HEK293 (cell line): ENCODE results near the gene WIPI1.
A peak's percentile ranks its signal among the peaks of the same experiment; 100 is the strongest.

Experiments
- CTCF ChIA-PET: fragments of 350-600 bp; formaldehyde crosslinking; extraction: SDS; loops from one replicate; lab custom pipeline; 2021; ENCODE audit warnings: antibody characterized with exemption; lab: Yijun Ruan, JAX
- POLR2A ChIA-PET: fragments of 300-600 bp; formaldehyde crosslinking; extraction: SDS; loops from one replicate; lab custom pipeline; 2020; ENCODE audit warnings: antibody characterized with exemption, inconsistent platforms; lab: Yijun Ruan, JAX
- H3K27ac ChIP-seq: fragments of 200-500 bp; sonication (Bioruptor generic); 2 replicates; pipeline ENCODE4 v1.5.1; 2014; ENCODE audit warnings: low read depth, low read length, control low read depth, inconsistent platforms; ENCODE audit errors: extremely low read depth
- H3K36me3 ChIP-seq, 2 experiments: fragments of 200-500 bp in 1 of 2; sonication (Bioruptor generic) in 1 of 2; 1 replicate in 1 of 2; 2 replicates in 1 of 2; pipeline ENCODE4 v1.5.1; 2014 to 2017; ENCODE audit warnings: inconsistent platforms in 2 of 2, low read length in 2 of 2; ENCODE audit not compliant: control insufficient read depth in 2 of 2, insufficient read depth in 1 of 2
- H3K4me1 ChIP-seq: fragments of 200-500 bp; sonication (Bioruptor generic); 2 replicates; pipeline ENCODE4 v1.5.1; 2014; ENCODE audit warnings: mild to moderate bottlenecking, low read length, inconsistent platforms; ENCODE audit not compliant: control insufficient read depth, insufficient read depth
- H3K4me3 ChIP-seq: 2 replicates; pipeline ENCODE4 v1.5.1; 2011; ENCODE audit warnings: low read depth, mild to moderate bottlenecking, control low read depth, low read length, moderate library complexity
- H3K9me3 ChIP-seq: fragments of 200-500 bp; sonication (Bioruptor generic); 2 replicates; pipeline ENCODE4 v1.5.1; 2014; ENCODE audit warnings: low read depth, low read length, inconsistent platforms; ENCODE audit not compliant: control insufficient read depth, insufficient read depth
- BCL11A ChIP-seq: fragments of 450-650 bp; formaldehyde crosslinking; IDR thresholded peaks from 2 replicates; pipeline ENCODE4 v1.5.1; 2016; ENCODE audit warnings: low read depth, missing biosample characterization, missing genetic modification characterization
- BCL11B ChIP-seq: fragments of 450-650 bp; formaldehyde crosslinking; IDR thresholded peaks from 2 replicates; pipeline ENCODE4 v1.5.1; 2016; ENCODE audit warnings: low read depth, missing biosample characterization, missing genetic modification characterization
- KLF7 ChIP-seq: fragments of 450-650 bp; formaldehyde crosslinking; IDR thresholded peaks from 2 replicates; pipeline ENCODE4 v1.5.1; 2016; ENCODE audit warnings: missing biosample characterization, missing genetic modification characterization, borderline replicate concordance
- PRDM1 ChIP-seq: fragments of 450-650 bp; formaldehyde crosslinking; IDR thresholded peaks from 2 replicates; pipeline ENCODE4; 2016; ENCODE audit warnings: missing biosample characterization, missing genetic modification characterization
- RBAK ChIP-seq: fragments of 450-650 bp; formaldehyde crosslinking; IDR thresholded peaks from 2 replicates; pipeline ENCODE4 v1.5.1; 2016; ENCODE audit warnings: missing biosample characterization, missing genetic modification characterization
- SCRT2 ChIP-seq: fragments of 450-650 bp; formaldehyde crosslinking; IDR thresholded peaks from 2 replicates; pipeline ENCODE4 v1.5.1; 2016; ENCODE audit warnings: missing biosample characterization, missing genetic modification characterization
- ZBTB17 ChIP-seq: fragments of 450-650 bp; formaldehyde crosslinking; IDR thresholded peaks from 2 replicates; pipeline ENCODE4 v1.5.1; 2016; ENCODE audit warnings: missing biosample characterization, missing genetic modification characterization
- ZBTB7A ChIP-seq: fragments of 450-650 bp; formaldehyde crosslinking; IDR thresholded peaks from 2 replicates; pipeline ENCODE4 v1.5.1; 2016; ENCODE audit warnings: low read depth, missing biosample characterization, missing genetic modification characterization
- ZFP37 ChIP-seq: fragments of 450-650 bp; formaldehyde crosslinking; IDR thresholded peaks from 2 replicates; pipeline ENCODE4 v1.5.1; 2016; ENCODE audit warnings: missing biosample characterization, missing genetic modification characterization
- ZNF121 ChIP-seq: fragments of 450-650 bp; formaldehyde crosslinking; IDR thresholded peaks from 2 replicates; pipeline ENCODE4 v1.5.1; 2016; ENCODE audit warnings: missing biosample characterization, missing genetic modification characterization
- ZNF155 ChIP-seq: fragments of 450-650 bp; formaldehyde crosslinking; IDR thresholded peaks from 2 replicates; pipeline ENCODE4 v1.5.1; 2016; ENCODE audit warnings: missing biosample characterization, missing genetic modification characterization
- ZNF513 ChIP-seq: fragments of 450-650 bp; IDR thresholded peaks from 2 replicates; pipeline ENCODE4 v1.5.1; 2018; ENCODE audit warnings: missing biosample characterization, missing genetic modification characterization
- ZNF518A ChIP-seq: fragments of 450-650 bp; formaldehyde crosslinking; conservative IDR thresholded peaks from 2 replicates; pipeline ENCODE4 v1.5.1; 2016; ENCODE audit warnings: low read depth, missing biosample characterization, missing genetic modification characterization
- ZNF555 ChIP-seq: fragments of 450-650 bp; formaldehyde crosslinking; conservative IDR thresholded peaks from 2 replicates; pipeline ENCODE4 v1.5.1; 2017; ENCODE audit warnings: missing biosample characterization, mild to moderate bottlenecking, missing genetic modification characterization, inconsistent platforms
- ZNF561 ChIP-seq: fragments of 450-650 bp; IDR thresholded peaks from 2 replicates; pipeline ENCODE4 v1.5.1; 2018; ENCODE audit warnings: missing biosample characterization, missing genetic modification characterization, borderline replicate concordance
- ZNF621 ChIP-seq: fragments of 450-650 bp; formaldehyde crosslinking; IDR thresholded peaks from 2 replicates; pipeline ENCODE4 v1.5.1; 2017; ENCODE audit warnings: missing biosample characterization, missing genetic modification characterization
- ZNF701 ChIP-seq: fragments of 450-650 bp; formaldehyde crosslinking; IDR thresholded peaks from 2 replicates; pipeline ENCODE4 v1.5.1; 2016; ENCODE audit warnings: missing biosample characterization, missing genetic modification characterization
- ZNF792 ChIP-seq: fragments of 450-650 bp; formaldehyde crosslinking; IDR thresholded peaks from 2 replicates; pipeline ENCODE4 v1.5.1; 2016; ENCODE audit warnings: missing biosample characterization, missing genetic modification characterization
- ZSCAN18 ChIP-seq: fragments of 450-650 bp; formaldehyde crosslinking; IDR thresholded peaks from 2 replicates; pipeline ENCODE4 v1.5.1; 2016; ENCODE audit warnings: missing biosample characterization, missing genetic modification characterization
- ZSCAN23 ChIP-seq: fragments of 450-650 bp; formaldehyde crosslinking; IDR thresholded peaks from 2 replicates; pipeline ENCODE4 v1.5.1; 2016; ENCODE audit warnings: missing biosample characterization, missing genetic modification characterization
- ZSCAN30 ChIP-seq: fragments of 450-650 bp; IDR thresholded peaks from 2 replicates; pipeline ENCODE4 v1.5.1; 2018; ENCODE audit warnings: missing biosample characterization, mild to moderate bottlenecking, missing genetic modification characterization, moderate library complexity

The WIPI1 gene

GRCh38 chr17:68460146-68460545 is 2.9 kb upstream of the WIPI1 start:
- POLR2A ChIA-PET: interaction anchor here (4.1 kb wide), 1 partner anchor 212 kb away, joined by 32 read pairs; the partner anchor contains the start of gene AMZ2
- H3K27ac ChIP-seq: no peak overlapping the region
- peaks cover 14% of the 10 kb centered on the region for H3K4me1 ChIP-seq
- no peaks in the 10 kb centered on the region for H3K36me3 ChIP-seq
- no peak overlapping the region for H3K4me3 ChIP-seq
- no peak for TF ChIP-seq ZNF513 (tag by site-specific recombination)
- no peak for TF ChIP-seq RBAK
- TF ChIP-seq ZBTB17 (tag by site-specific recombination): peak; percentile 11; the same call in 1 of the 2 replicates
- TF ChIP-seq, all 188 proteins: peak for 1
- no peaks in the 10 kb centered on the region for H3K9me3 ChIP-seq
- CTCF ChIA-PET: interaction anchor here (0.9 to 4.5 kb wide), 7 partner anchors 8 to 299 kb away, joined by 3 to 35 read pairs (median 5); no protein-coding TSS in a partner anchor

- H3K27ac ChIP-seq: no peak overlapping the region
- no peaks in the 10 kb centered on the region for H3K9me3 ChIP-seq
- H3K4me1 ChIP-seq: peaks cover 14% of the 10 kb centered on the region
- no peaks in the 10 kb centered on the region for H3K36me3 ChIP-seq
- POLR2A ChIA-PET: interaction anchor here (1.5 to 4.1 kb wide), 3 partner anchors 53 to 360 kb away, joined by 3 to 32 read pairs (median 18); partner anchors contain the start of genes AMZ2 and PRKAR1A
- H3K4me3 ChIP-seq: no peak overlapping the region
- TF ChIP-seq ZSCAN18 (tag by site-specific recombination): no peak
- no peak for TF ChIP-seq SCRT2 (tag by site-specific recombination)
- TF ChIP-seq ZNF121 (tag by site-specific recombination): no peak
- no peak for TF ChIP-seq ZNF792 (tag by site-specific recombination)
- no peak for TF ChIP-seq BCL11A
- TF ChIP-seq ZNF155 (tag by site-specific recombination): no peak
- TF ChIP-seq ZBTB7A (tag by site-specific recombination): no peak
- no peak for TF ChIP-seq ZNF621
- TF ChIP-seq ZSCAN23 (tag by site-specific recombination): no peak
- TF ChIP-seq ZNF555 (tag by site-specific recombination): no peak
- no peak for TF ChIP-seq ZNF513 (tag by site-specific recombination)
- TF ChIP-seq ZFP37 (tag by site-specific recombination): no peak
- TF ChIP-seq ZNF701 (tag by site-specific recombination): no peak
- TF ChIP-seq KLF7 (tag by site-specific recombination): no peak
- TF ChIP-seq ZNF561: no peak
- no peak for TF ChIP-seq ZSCAN30 (tag by site-specific recombination)
- TF ChIP-seq BCL11B (tag by site-specific recombination): no peak
- TF ChIP-seq PRDM1 (tag by site-specific recombination): no peak
- TF ChIP-seq ZNF518A (tag by site-specific recombination): no peak
- CTCF ChIA-PET: interaction anchor here (0.6 to 4.5 kb wide), 8 partner anchors 8 to 313 kb away, joined by 3 to 35 read pairs (median 6); no protein-coding TSS in a partner anchor
These were observed 1.8 kb upstream of the WIPI1 start for GRCh38 chr17:68459037-68459639.
